Measurements from ENCODE around the gene COMP. TPM values are rescaled to one million over a fixed set of nuclear protein-coding genes. Genes with fewer than 3 reads are reported as not detected.

The COMP gene
- polyA plus RNA-seq, 3 donors = 0.24 to 3.4 (median 0.52) TPM

- H3K27ac ChIP-seq (ENCODE audit: low read depth, low read length) = no peak overlapping the region
- WGBS, 3 donors = 85 to 94% (median 90%) methylated on average over 24 to 27 of the region's 27 CpGs
Observed at GRCh38 chr19:18760440-18761383, 30.4 kb downstream of the COMP start.

- WGBS, 3 donors = 89 to 92% (median 91%) methylated on average over 21 to 22 of the region's 22 CpGs
- H3K27ac ChIP-seq (ENCODE audit: low read depth, low read length) = no peak overlapping the region
Observed at GRCh38 chr19:18759995-18760426, 31.1 kb downstream of the COMP start.

- 77 to 92% (median 85%) methylated on average over 19 of the region's 19 CpGs for WGBS, 3 donors
- H3K27ac ChIP-seq (ENCODE audit: low read depth, low read length) = no peak overlapping the region
Observed at GRCh38 chr19:18759304-18759994, 31.7 kb downstream of the COMP start.

GRCh38 chr19:18756896-18757295 lies 34.2 kb downstream of the COMP start:
- 89 to 95% (median 93%) methylated on average over 16 of the region's 16 CpGs for WGBS, 3 donors
- H3K27ac ChIP-seq (ENCODE audit: low read depth, low read length) = no peak overlapping the region

- 75 to 86% (median 80%) methylated on average over 4 of the region's 4 CpGs for WGBS, 3 donors
- H3K27ac ChIP-seq (ENCODE audit: low read depth, low read length) = no peak overlapping the region
Observed at GRCh38 chr19:18754501-18754900, 36.6 kb downstream of the COMP start.

GRCh38 chr19:18751571-18751970 lies 39.5 kb downstream of the COMP start:
- H3K27ac ChIP-seq (ENCODE audit: low read depth, low read length) = no peak overlapping the region
- WGBS, 3 donors = 92 to 95% (median 93%) methylated on average over 10 of the region's 10 CpGs

- 94 to 97% (median 96%) methylated on average over 19 of the region's 19 CpGs for WGBS, 3 donors
- H3K27ac ChIP-seq (ENCODE audit: low read depth, low read length) = no peak overlapping the region
Observed at GRCh38 chr19:18750295-18750970, 40.7 kb downstream of the COMP start.

- WGBS, 3 donors = 93 to 96% (median 95%) methylated on average over 23 of the region's 23 CpGs
- H3K27ac ChIP-seq (ENCODE audit: low read depth, low read length) = no peak overlapping the region
Observed at GRCh38 chr19:18749362-18750231, 41.5 kb downstream of the COMP start.

GRCh38 chr19:18746401-18747325 lies 44.4 kb downstream of the COMP start:
- H3K27ac ChIP-seq (ENCODE audit: low read depth, low read length) = no peak overlapping the region
- WGBS, 3 donors = 76 to 85% (median 82%) methylated on average over 28 to 29 of the region's 29 CpGs

- no peak overlapping the region for H3K27ac ChIP-seq (ENCODE audit: low read depth, low read length)
- WGBS, 3 donors = 94 to 97% (median 95%) methylated on average over 5 of the region's 5 CpGs
Observed at GRCh38 chr19:18745931-18746330, 45.2 kb downstream of the COMP start.

GRCh38 chr19:18745012-18745735 lies 45.9 kb downstream of the COMP start:
- WGBS, 3 donors = 86 to 94% (median 93%) methylated on average over 23 to 26 of the region's 26 CpGs
- no peak overlapping the region for H3K27ac ChIP-seq (ENCODE audit: low read depth, low read length)

GRCh38 chr19:18743784-18744418 lies 47.2 kb downstream of the COMP start:
- WGBS, 3 donors = 93 to 96% (median 93%) methylated on average over 34 to 36 of the region's 36 CpGs
- no peak overlapping the region for H3K27ac ChIP-seq (ENCODE audit: low read depth, low read length)

GRCh38 chr19:18742838-18743783 lies 48.0 kb downstream of the COMP start:
- 37 to 74% (median 62%) methylated on average over 37 to 38 of the region's 38 CpGs for WGBS, 3 donors
- no peak overlapping the region for H3K27ac ChIP-seq (ENCODE audit: low read depth, low read length)

- no peak overlapping the region for H3K27ac ChIP-seq (ENCODE audit: low read depth, low read length)
- WGBS, 3 donors = 77 to 88% (median 86%) methylated on average over 14 of the region's 14 CpGs
Observed at GRCh38 chr19:18742324-18742723, 48.8 kb downstream of the COMP start.

Data from adipose tissue (tissue), 3 donors.